D721Med (cell line): ENCODE data around the gene HNRNPR.

Experiments used
- DNase-seq: peaks from one replicate; pipeline ENCODE4 v3.0.0; 2011; ENCODE audit warnings: low spot score; ENCODE audit not compliant: insufficient read length
- FAIRE-seq: peaks from 2 replicates; lab custom pipeline; 2011; peaks lifted over from hg19 to GRCh38; lab: Jason Lieb, UNC
- TF ChIP-seq, protein P1 (sequence below): IDR thresholded peaks from 2 replicates; pipeline ENCODE4 v1.5.1; 2012; ENCODE audit warnings: mild to moderate bottlenecking, control low read depth; ENCODE audit not compliant: insufficient read depth; ENCODE audit errors: missing control alignments

The HNRNPR gene

GRCh38 chr1:23344111-23344986 lies at the start of gene HNRNPR:
HNRNPR (minus strand) TSS chr1:23344284; CDS start chr1:23341008, 3,276 bp downstream.
- peak; percentile 44 for DNase-seq
- FAIRE-seq: no peak
- TF ChIP-seq, protein P1, sequence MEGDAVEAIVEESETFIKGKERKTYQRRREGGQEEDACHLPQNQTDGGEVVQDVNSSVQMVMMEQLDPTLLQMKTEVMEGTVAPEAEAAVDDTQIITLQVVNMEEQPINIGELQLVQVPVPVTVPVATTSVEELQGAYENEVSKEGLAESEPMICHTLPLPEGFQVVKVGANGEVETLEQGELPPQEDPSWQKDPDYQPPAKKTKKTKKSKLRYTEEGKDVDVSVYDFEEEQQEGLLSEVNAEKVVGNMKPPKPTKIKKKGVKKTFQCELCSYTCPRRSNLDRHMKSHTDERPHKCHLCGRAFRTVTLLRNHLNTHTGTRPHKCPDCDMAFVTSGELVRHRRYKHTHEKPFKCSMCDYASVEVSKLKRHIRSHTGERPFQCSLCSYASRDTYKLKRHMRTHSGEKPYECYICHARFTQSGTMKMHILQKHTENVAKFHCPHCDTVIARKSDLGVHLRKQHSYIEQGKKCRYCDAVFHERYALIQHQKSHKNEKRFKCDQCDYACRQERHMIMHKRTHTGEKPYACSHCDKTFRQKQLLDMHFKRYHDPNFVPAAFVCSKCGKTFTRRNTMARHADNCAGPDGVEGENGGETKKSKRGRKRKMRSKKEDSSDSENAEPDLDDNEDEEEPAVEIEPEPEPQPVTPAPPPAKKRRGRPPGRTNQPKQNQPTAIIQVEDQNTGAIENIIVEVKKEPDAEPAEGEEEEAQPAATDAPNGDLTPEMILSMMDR: no peak

DNA sequence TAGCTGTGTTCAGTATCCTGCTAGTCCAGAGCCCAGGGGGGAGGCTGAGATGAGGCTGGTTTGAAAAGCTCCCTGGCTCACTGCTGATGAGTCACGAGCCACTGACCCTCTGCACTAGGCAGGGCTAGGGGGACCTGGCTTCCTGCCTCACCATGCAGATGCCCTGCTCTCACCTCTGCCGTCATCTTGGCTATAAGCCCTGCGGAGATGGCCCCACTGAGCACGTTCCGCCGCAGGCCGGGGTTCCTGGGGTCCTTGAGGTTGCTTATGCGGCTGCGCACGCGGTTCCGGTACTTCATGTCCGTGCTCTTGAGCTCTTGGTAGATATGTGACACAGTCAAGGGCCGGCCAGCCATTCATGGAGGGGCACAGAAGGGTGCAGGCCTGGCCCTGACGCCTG lies 49.6 kb upstream of the HNRNPR start:
- FAIRE-seq: no peak

GRCh38 chr1:23392125-23392855 lies 48.2 kb upstream of the HNRNPR start:
- no peak for FAIRE-seq
- no peak for DNase-seq
- TF ChIP-seq, protein P1: no peak

More for the DNA sequence above, 49.6 kb upstream of the HNRNPR start:
- TF ChIP-seq, protein P1: no peak
- DNase-seq: no peak

DNA sequence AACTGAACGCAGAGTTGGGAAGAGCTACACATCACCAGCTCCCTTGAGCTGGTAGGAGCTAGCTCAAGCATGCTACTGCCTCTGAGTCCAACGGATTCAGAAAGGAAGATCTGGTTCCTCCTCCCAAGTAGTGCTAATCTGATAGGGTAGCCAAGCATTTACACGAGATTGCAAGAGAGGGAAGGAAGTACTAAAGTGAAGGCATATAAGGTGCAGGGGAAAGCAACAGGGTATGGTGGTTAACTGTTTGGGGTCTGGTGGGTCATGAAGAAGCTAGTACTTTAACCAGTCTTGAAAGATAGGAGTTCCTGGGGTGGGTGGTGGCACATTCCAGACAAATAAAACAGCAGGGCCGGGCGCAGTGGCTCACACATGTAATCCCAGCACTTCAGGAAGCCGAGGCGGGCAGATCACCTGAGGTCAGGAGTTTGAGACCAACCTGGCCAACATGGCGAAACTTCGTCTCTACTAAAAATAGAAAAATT lies 45.8 kb upstream of the HNRNPR start:
- TF ChIP-seq, protein P1: no peak
- no peak for FAIRE-seq
- DNase-seq: no peak

DNA sequence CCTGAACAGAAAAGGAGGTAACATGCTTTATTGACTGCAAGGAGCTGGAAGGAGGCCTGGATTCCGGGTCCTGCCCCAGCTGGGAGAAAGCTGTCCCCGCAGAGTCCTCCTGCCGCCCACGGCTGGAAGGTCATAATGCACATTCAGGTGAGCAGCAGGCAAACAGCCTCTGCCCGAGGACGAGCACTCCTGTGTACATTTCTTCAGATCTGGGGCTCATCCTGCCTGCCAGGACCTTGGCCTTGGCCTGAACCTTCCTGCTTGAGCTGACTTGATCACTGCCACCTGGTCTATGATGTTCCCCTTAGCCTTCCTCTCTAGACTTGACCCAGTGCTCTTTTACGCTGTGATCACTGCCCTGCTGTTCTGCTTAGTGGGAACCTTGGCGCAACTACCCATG lies 43.4 kb upstream of the HNRNPR start:
- DNase-seq (no peak), FAIRE-seq (no peak)
- TF ChIP-seq, protein P1: no peak

- TF ChIP-seq, protein P1: no peak
- DNase-seq: no peak
- FAIRE-seq: no peak
These were observed 41.1 kb upstream of the HNRNPR start for GRCh38 chr1:23385119-23385621.
